Activated CD4-positive, alpha-beta T cell treated with anti-CD3 and anti-CD28 coated beads, Interleukin-2, amount 50 U/mL, for 16 hours (primary cell): ENCODE data around the gene CATSPER3.
A peak's percentile ranks its signal among the peaks of the same experiment; 100 is the strongest.

Experiments used
- DNase-seq: peaks from one replicate; pipeline ENCODE4 v3.0.0-alpha.2; 2020

CATSPER3 gene

GRCh38 chr5:135030956-135031812, 63.5 kb downstream of the CATSPER3 start:
- DNase-seq: no peak

GRCh38 chr5:135031813-135032694, 64.3 kb downstream of the CATSPER3 start:
- no peak for DNase-seq

GRCh38 chr5:135032695-135032998, 64.9 kb downstream of the CATSPER3 start:
- no peak for DNase-seq

- no peak for DNase-seq
Measured at GRCh38 chr5:135032999-135033861, 65.5 kb downstream of the CATSPER3 start.

- no peak for DNase-seq
Measured at GRCh38 chr5:135033901-135034235, 66.2 kb downstream of the CATSPER3 start, which contains the start of gene PITX1. TSS of gene PITX1 (minus strand) at chr5:135034228. CDS start at chr5:135033881, 347 bp downstream.

- peak; percentile 31 for DNase-seq
Measured at GRCh38 chr5:135034236-135034962, 66.7 kb downstream of the CATSPER3 start.

- DNase-seq: no peak
Measured at GRCh38 chr5:135034963-135035677, 67.4 kb downstream of the CATSPER3 start.

GRCh38 chr5:135035678-135036030, 67.9 kb downstream of the CATSPER3 start:
- no peak for DNase-seq

GRCh38 chr5:135036405-135036804, 68.7 kb downstream of the CATSPER3 start:
- DNase-seq: no peak

GRCh38 chr5:135037519-135038204, 70.0 kb downstream of the CATSPER3 start:
- DNase-seq: no peak

- DNase-seq: no peak
Measured at GRCh38 chr5:135038205-135038812, 70.6 kb downstream of the CATSPER3 start.

- no peak for DNase-seq
Measured at GRCh38 chr5:135038813-135039270, 71.1 kb downstream of the CATSPER3 start.

- no peak for DNase-seq
Measured at GRCh38 chr5:135039271-135040033, 71.7 kb downstream of the CATSPER3 start.

- no peak for DNase-seq
Measured at GRCh38 chr5:135040034-135040332, 72.3 kb downstream of the CATSPER3 start.

- no peak for DNase-seq
Measured at GRCh38 chr5:135040333-135041144, 72.8 kb downstream of the CATSPER3 start.

- DNase-seq: no peak
Measured at GRCh38 chr5:135041145-135041587, 73.5 kb downstream of the CATSPER3 start.

GRCh38 chr5:135041726-135042125, 74.0 kb downstream of the CATSPER3 start:
- DNase-seq: no peak

GRCh38 chr5:135042595-135042994, 74.9 kb downstream of the CATSPER3 start:
- DNase-seq: no peak

GRCh38 chr5:135045488-135045887, 77.8 kb downstream of the CATSPER3 start:
- DNase-seq: no peak
